ENCODE results near the gene RAB3B.

- TF ChIP-seq POLR2AphosphoS5 (IDR thresholded peaks at IDR 0.05; ENCODE audit: low read depth, low read length) (no peak), POLR2A (IDR thresholded peaks at IDR 0.05; ENCODE audit: low read depth, low read length) (no peak)
These were observed 82.0 kb downstream of the RAB3B start for GRCh38 chr1:51908499-51908898.

Data from GM12892 (cell line).